HG02759 (cell line): ENCODE measurements around the gene OR1J4.
"Not testable (repeated sequence)": the region's sequence is repeated elsewhere in the genome, so short reads cannot be mapped to it uniquely, and the experiment has no call there.

Source experiments
- ATAC-seq: cut with Tn5 transposase; IDR thresholded peaks from one replicate; pipeline ENCODE4 v1.9.1; 2021; ENCODE audit warnings: mild to moderate bottlenecking, moderate library complexity; ENCODE audit not compliant: unreplicated experiment

OR1J4 gene

GRCh38 chr9:122518841-122519240, at the start of gene OR1J4:
OR1J4 (plus strand) TSS chr9:122519141; CDS start chr9:122519141, 0 bp downstream.
- ATAC-seq = no peak

DNA sequence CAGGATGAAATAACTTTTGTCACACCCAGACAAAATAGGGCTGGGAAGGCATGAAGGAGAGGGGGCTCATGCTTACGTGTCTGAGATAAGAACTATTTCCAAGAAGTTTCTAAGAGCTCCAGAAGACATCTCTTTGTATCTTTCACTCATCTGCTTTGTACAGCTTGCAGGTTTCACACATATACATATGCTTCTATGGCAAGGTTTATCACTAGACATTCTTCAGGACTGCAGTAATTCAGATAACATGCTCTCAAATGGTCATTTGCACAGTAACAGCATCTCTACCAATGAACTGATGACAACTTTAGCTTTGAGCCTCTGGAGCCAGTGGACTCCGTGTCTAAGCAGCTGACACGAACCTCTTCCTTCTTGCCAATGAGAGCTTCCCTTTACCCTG, 44.4 kb upstream of the OR1J4 start:
- ATAC-seq = no peak

GRCh38 chr9:122475717-122476116, 43.2 kb upstream of the OR1J4 start:
- ATAC-seq = no peak

GRCh38 chr9:122477346-122477745, 41.6 kb upstream of the OR1J4 start:
- no peak for ATAC-seq

DNA sequence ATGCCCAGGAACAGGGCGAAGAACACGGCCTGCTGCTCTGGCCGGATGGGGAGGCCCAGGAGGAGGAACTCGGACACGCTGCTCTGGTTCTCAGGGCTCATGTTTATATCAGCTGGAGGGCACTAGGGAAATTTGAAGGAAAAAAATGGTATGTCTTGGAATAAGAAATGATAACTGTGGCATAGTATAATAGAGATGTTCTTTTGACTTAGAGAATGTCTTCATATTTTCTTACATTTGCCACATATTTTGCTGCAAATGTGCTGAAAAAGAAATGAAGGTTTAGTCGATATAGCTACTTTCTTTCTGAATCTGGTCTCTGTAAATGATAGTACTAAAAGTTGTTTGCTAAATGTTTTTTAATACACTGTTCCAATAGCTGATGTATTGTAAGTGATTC, 41.1 kb upstream of the OR1J4 start, which contains the start of gene OR1J1:
TSS of gene OR1J1 (minus strand) at position 101 of the 400 bp plus-strand sequence. CDS start at position 101, 0 bp downstream.
- ATAC-seq = no peak

GRCh38 chr9:122479062-122479461, 39.9 kb upstream of the OR1J4 start:
- no peak for ATAC-seq

- no peak for ATAC-seq
These were observed 20.1 kb upstream of the OR1J4 start for GRCh38 chr9:122498883-122499288.

DNA sequence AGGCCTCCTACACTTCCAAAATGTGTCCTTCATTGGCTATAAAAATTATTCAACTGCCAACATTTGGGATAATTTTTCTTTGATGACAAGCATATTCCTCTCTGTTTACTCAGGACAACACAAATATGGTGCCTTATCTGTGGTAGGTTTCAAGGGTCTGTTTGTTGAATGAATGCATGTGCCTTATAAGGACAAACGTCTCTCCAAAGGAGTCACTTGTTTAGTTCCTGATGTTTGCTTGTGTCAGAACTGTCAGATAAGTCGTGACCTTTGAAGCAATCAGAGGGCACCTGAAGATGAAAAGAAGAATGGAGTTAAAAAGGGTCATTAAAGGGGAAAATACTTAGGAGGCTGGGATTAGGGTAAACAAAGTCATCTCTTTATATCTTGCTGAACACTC, 12.0 kb upstream of the OR1J4 start:
- no peak for ATAC-seq

DNA sequence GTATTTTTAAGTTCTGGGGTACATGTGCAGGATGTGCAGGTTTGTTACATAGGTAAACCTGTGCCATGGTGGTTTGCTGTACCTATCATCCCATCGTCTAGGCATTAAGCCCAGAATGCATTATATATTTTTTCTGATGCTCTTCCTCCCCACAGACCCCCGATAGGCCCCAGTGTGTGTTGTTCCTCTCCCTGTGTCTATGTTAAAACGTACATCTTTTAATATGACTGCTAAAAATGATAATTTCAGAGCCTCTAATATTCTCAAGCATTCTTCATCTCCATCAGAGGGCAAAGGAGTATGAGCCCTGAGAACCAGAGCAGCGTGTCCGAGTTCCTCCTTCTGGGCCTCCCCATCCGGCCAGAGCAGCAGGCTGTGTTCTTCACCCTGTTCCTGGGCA, 8.4 kb upstream of the OR1J4 start, which contains the start of gene OR1J2:
TSS of gene OR1J2 (plus strand) at position 301 of the 400 bp plus-strand sequence. CDS start at position 301, 0 bp downstream.
- ATAC-seq = no peak

- ATAC-seq = no peak
These were observed 715 bp upstream of the OR1J4 start for GRCh38 chr9:122518226-122518625.

- ATAC-seq = no peak
These were observed 435 bp downstream of the OR1J4 start for GRCh38 chr9:122519376-122519775.

GRCh38 chr9:122526602-122527001, 7.7 kb downstream of the OR1J4 start:
- no peak for ATAC-seq

- no peak for ATAC-seq
These were observed 8.3 kb downstream of the OR1J4 start, which contains the start of gene OR1N1 for GRCh38 chr9:122527193-122527592. OR1N1 (minus strand) TSS chr9:122527293; CDS start chr9:122527293, 0 bp downstream.

DNA sequence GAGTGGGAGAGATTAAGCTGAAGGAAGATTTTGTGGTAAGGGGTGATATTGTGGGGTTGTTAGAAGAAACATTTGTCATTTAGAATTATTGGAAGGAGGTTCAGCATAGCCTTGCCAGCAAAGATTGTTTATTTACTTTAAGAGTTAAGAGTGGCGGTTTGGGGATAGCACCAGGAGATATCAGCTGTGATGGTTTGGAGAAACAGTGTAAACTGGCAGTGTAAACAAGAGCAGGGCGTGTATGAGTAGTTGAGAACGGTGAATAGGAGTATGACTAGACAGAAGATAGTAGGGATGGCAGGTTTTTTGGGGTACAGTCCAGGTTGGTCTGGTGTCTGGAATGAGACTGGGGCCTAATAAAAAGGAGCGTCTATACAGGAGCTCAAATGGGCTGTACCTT, 12.2 kb downstream of the OR1J4 start:
- ATAC-seq = not testable (repeated sequence)

GRCh38 chr9:122536134-122536533, 17.2 kb downstream of the OR1J4 start:
- ATAC-seq = no peak

DNA sequence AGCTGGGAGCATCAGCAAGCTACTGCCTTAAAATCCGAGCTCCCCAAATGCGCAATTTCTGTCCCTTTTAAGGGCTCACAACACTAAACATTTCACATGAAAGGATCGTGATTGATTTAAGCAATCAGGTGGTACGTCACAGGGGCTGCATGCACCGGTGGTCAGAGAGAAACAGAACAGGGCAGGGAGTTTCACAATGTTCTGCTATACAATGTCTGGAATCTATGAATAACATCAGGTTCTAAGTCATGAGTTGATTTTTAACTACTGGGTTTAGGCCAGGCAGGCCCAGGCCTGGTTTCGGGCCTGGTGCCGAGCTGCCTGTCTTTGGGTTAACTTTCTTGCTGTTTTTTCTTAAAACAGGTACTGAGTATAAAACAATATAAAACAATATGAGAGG, 18.1 kb downstream of the OR1J4 start:
- not testable (repeated sequence) for ATAC-seq

GRCh38 chr9:122538757-122539156, 19.8 kb downstream of the OR1J4 start:
- no peak for ATAC-seq

GRCh38 chr9:122546196-122546595, 27.3 kb downstream of the OR1J4 start:
- no peak for ATAC-seq

DNA sequence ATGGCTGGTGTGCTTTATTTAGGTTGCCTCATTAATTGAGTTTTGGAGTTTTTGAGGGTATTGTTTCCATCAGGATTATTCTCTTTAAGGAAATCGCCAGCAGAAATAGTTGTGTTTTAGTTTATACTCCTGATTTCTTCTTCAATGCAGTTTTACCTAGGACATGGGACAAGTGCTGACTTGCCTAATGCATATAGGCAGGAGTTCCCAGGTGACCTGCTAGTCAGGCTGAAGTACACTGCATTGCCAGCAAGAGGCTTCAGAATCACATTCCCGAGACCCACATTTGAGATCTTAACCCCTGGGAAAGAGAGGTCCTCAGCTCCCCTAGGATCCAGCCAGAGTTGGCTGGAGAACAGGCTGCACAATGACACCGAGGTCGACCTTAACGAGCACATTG, 32.4 kb downstream of the OR1J4 start:
- ATAC-seq = no peak

- no peak for ATAC-seq
These were observed 33.9 kb downstream of the OR1J4 start, which contains the start of gene OR1N2 for GRCh38 chr9:122552812-122553211. OR1N2 (plus strand) TSS chr9:122553112; CDS start chr9:122553212, 100 bp downstream.

DNA sequence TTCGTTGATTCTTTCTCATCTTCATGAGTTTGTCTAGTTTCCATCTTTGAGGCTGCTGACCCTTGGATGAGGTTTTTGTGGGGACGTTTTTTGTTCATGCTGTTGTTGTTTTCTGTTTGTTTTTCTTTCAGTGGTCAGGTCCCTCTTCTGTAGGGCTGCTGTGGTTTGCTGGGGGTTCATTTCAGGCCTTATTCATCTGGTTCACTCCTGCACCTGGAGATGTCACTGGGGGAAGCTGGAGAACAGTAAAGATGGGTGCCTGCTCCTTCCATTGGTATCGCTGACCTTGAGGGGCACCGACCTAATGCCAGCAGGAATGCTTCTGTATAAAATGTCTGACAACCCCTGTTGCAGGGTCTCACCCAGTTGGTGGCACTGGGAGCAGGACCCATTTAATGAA, 42.5 kb downstream of the OR1J4 start:
- ATAC-seq = no peak

GRCh38 chr9:122562134-122562760, 43.3 kb downstream of the OR1J4 start:
- ATAC-seq = no peak

DNA sequence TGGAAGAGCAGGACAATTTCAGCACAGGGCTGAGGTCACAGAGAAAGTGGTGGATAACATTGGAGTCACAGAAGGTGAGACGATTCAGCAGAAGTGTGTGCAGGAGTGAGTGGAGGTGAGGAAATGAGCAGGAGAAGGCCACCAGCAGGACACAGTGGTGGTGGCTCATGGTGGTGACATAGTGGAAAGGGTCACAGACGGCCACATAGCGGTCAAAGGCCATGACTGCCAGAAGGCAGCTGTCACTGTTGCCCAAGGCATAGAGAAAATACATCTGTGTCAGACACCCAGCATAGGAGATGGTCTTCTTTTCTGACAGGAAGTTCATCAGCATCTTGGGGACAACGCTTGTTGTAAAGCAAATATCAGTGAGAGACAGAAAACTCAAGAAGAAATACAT, 49.0 kb downstream of the OR1J4 start:
- ATAC-seq = no peak
